DOHH2 (cell line): ENCODE results near the gene ZNF232.

ENCODE experiments used
- H3F3A ChIP-seq: fragments of 200-600 bp; sonication (generic), shearing (Covaris generic); 2 replicates; pipeline ENCODE4 v1.6.0; 2016; ENCODE audit warnings: antibody characterized with exemption, mild to moderate bottlenecking; ENCODE audit not compliant: control insufficient read depth, insufficient read depth
- H3K27ac ChIP-seq: fragments of 200-600 bp; sonication (generic); 2 replicates; pipeline ENCODE4 v1.5.1; 2014; ENCODE audit warnings: low read depth, mild to moderate bottlenecking, low read length, moderate library complexity
- H3K27me3 ChIP-seq: fragments of 200-600 bp; sonication (generic); 2 replicates; pipeline ENCODE4 v1.6.1; 2014; ENCODE audit warnings: mild to moderate bottlenecking, low read length, mixed read lengths; ENCODE audit not compliant: control insufficient read depth
- H3K36me3 ChIP-seq: fragments of 200-600 bp; sonication (generic); 2 replicates; pipeline ENCODE4 v1.6.1; 2014; ENCODE audit warnings: mild to moderate bottlenecking, low read length, moderate library complexity, mixed read lengths; ENCODE audit not compliant: control insufficient read depth
- H3K4me1 ChIP-seq: fragments of 200-600 bp; sonication (generic); 2 replicates; pipeline ENCODE4 v1.6.1; 2014; ENCODE audit warnings: mild to moderate bottlenecking, low read length, mixed read lengths; ENCODE audit not compliant: control insufficient read depth
- H3K4me2 ChIP-seq: fragments of 200-600 bp; sonication (generic); 2 replicates; pipeline ENCODE4 v1.6.0; 2014; ENCODE audit warnings: mild to moderate bottlenecking, low read length, moderate library complexity
- H3K4me3 ChIP-seq: fragments of 200-600 bp; sonication (generic); 2 replicates; pipeline ENCODE4 v1.5.1; 2014; ENCODE audit warnings: mild to moderate bottlenecking, low read length, mixed read lengths
- H3K79me2 ChIP-seq: fragments of 200-600 bp; sonication (generic); 2 replicates; pipeline ENCODE4 v1.6.1; 2014; ENCODE audit warnings: mild to moderate bottlenecking, low read length, mixed read lengths; ENCODE audit not compliant: control insufficient read depth
- H3K9me2 ChIP-seq: fragments of 200-600 bp; sonication (generic); replicated peaks from 2 replicates; pipeline ENCODE4 v1.6.1; 2014; ENCODE audit warnings: mild to moderate bottlenecking, low read length, mixed read lengths; ENCODE audit not compliant: control insufficient read depth
- H3K9me3 ChIP-seq: fragments of 200-600 bp; sonication (generic); 2 replicates; pipeline ENCODE4 v1.6.1; 2014; ENCODE audit warnings: antibody characterized with exemption, low read length, mixed read lengths; ENCODE audit not compliant: control insufficient read depth, insufficient read depth
- H4K20me1 ChIP-seq: fragments of 200-600 bp; sonication (generic); 2 replicates; pipeline ENCODE4 v1.6.0; 2014; ENCODE audit warnings: low read depth, mild to moderate bottlenecking, antibody characterized with exemption, low read length, moderate library complexity; ENCODE audit not compliant: control insufficient read depth, insufficient read depth
- CTCF ChIP-seq: fragments of 200-600 bp; sonication (generic); IDR thresholded peaks from one replicate; pipeline ENCODE4 v1.5.1; 2014; ENCODE audit warnings: antibody characterized with exemption, mild to moderate bottlenecking, low read depth, low read length; ENCODE audit not compliant: poor library complexity, severe bottlenecking
- EZH2phosphoT487 ChIP-seq: fragments of 200-600 bp; sonication (generic); IDR thresholded peaks from 2 replicates; pipeline ENCODE4 v1.6.1; 2017; ENCODE audit warnings: borderline replicate concordance, mild to moderate bottlenecking, antibody characterized with exemption, low read length, moderate library complexity, mixed read lengths

Gene ZNF232

GRCh38 chr17:5065227-5065744 lies 46.4 kb downstream of the ZNF232 start:
- Histone ChIP-seq H3K4me3 (no peak overlapping the region), H3K4me1 (peaks cover 8% of the 10 kb centered on the region), H3K79me2 (no peaks in the 10 kb centered on the region), H3K27ac (no peak overlapping the region), H3F3A (peaks cover 3% of the 10 kb centered on the region; the same call in 1 of the 2 replicates), H4K20me1 (no peaks in the 10 kb centered on the region), H3K27me3 (no peaks in the 10 kb centered on the region), H3K4me2 (no peak overlapping the region), H3K36me3 (no peaks in the 10 kb centered on the region), H3K9me2 (no peaks in the 10 kb centered on the region), H3K9me3 (no peaks in the 10 kb centered on the region)
- TF ChIP-seq CTCF (no peak), EZH2phosphoT487 (no peak)
